Loucy (cell line): Measurements from ENCODE around the gene DRC7.

Source experiments
- H2AFZ ChIP-seq: fragments of 200-600 bp; sonication (generic); 2 replicates; pipeline ENCODE4 v1.6.0; 2016; ENCODE audit warnings: antibody characterized with exemption, mild to moderate bottlenecking, low read length, moderate library complexity
- H3F3A ChIP-seq: fragments of 200-600 bp; 2 replicates; pipeline ENCODE4 v1.6.0; 2016; ENCODE audit warnings: antibody characterized with exemption, low read depth, mild to moderate bottlenecking
- H3K27me3 ChIP-seq: fragments of 200-600 bp; sonication (generic); 2 replicates; pipeline ENCODE4 v1.6.1; 2014; ENCODE audit warnings: low read length, mild to moderate bottlenecking; ENCODE audit not compliant: insufficient read depth, poor library complexity, severe bottlenecking
- H3K36me3 ChIP-seq: fragments of 200-600 bp; sonication (generic); 2 replicates; pipeline ENCODE4 v1.6.1; 2016; ENCODE audit warnings: low read length; ENCODE audit not compliant: insufficient read depth
- H3K4me1 ChIP-seq: fragments of 200-600 bp; sonication (generic); 2 replicates; pipeline ENCODE4 v1.5.1; 2014; ENCODE audit warnings: low read length, mild to moderate bottlenecking; ENCODE audit not compliant: insufficient read depth, poor library complexity, severe bottlenecking
- H3K4me2 ChIP-seq: fragments of 200-600 bp; sonication (generic); 2 replicates; pipeline ENCODE4 v1.6.0; 2014; ENCODE audit warnings: antibody characterized with exemption, low read length, low read depth, mild to moderate bottlenecking; ENCODE audit not compliant: poor library complexity, severe bottlenecking
- H3K4me3 ChIP-seq: fragments of 200-600 bp; sonication (generic); 2 replicates; pipeline ENCODE4 v1.5.1; 2014; ENCODE audit warnings: low read length, mild to moderate bottlenecking, mixed read lengths; ENCODE audit not compliant: poor library complexity, severe bottlenecking
- H3K79me2 ChIP-seq: fragments of 200-600 bp; sonication (generic); 2 replicates; pipeline ENCODE4 v1.6.1; 2014; ENCODE audit warnings: low read length; ENCODE audit not compliant: insufficient read depth
- H3K9ac ChIP-seq: fragments of 200-600 bp; sonication (generic); 2 replicates; pipeline ENCODE4 v1.6.0; 2014; ENCODE audit warnings: mild to moderate bottlenecking, low read depth, low read length, moderate library complexity; ENCODE audit not compliant: poor library complexity, severe bottlenecking
- H3K9me2 ChIP-seq: fragments of 200-600 bp; sonication (generic); replicated peaks from 2 replicates; pipeline ENCODE4 v1.6.1; 2016; ENCODE audit warnings: low read depth, low read length, mixed read lengths
- H3K9me3 ChIP-seq: fragments of 200-600 bp; sonication (generic); 2 replicates; pipeline ENCODE4 v1.6.1; 2014; ENCODE audit warnings: mild to moderate bottlenecking, antibody characterized with exemption, low read length, low read depth; ENCODE audit not compliant: insufficient read depth
- H4K20me1 ChIP-seq: fragments of 200-600 bp; sonication (generic); 2 replicates; pipeline ENCODE4 v1.6.0; 2014; ENCODE audit warnings: antibody characterized with exemption, low read length, mild to moderate bottlenecking; ENCODE audit not compliant: insufficient read depth, poor library complexity, severe bottlenecking
- EZH2phosphoT487 ChIP-seq: fragments of 200-600 bp; IDR thresholded peaks from 2 replicates; pipeline ENCODE4 v1.6.1; 2018; ENCODE audit warnings: antibody characterized with exemption, mild to moderate bottlenecking, moderate library complexity, borderline replicate concordance
- TF ChIP-seq, protein P1 (sequence below): fragments of 200-600 bp; sonication (generic); conservative IDR thresholded peaks from 2 replicates; pipeline ENCODE4 v1.5.1; 2014; ENCODE audit warnings: mild to moderate bottlenecking, antibody characterized with exemption, low read length

DRC7 gene

DNA sequence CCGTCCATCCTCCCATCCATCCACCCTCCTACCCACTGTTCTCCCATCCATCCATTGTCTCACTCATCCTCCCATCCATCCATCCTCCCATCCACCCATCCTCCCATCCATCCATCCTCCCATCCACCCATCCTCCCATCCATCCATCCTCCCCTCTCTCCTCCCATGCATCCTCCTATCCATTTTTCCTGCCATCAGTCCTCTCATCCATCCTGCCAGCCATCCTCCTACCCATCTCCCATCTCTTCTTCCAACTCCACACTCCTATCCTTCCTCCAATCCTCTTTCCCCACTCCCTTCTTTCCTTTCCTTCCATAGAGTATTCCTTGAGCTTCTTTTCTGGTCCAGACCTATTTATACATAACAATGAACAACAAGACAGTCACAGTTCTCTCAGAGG, 12.1 kb downstream of the DRC7 start:
- no peaks in the 10 kb centered on the region for H3K27me3 ChIP-seq
- H3K9me3 ChIP-seq: no peaks in the 10 kb centered on the region
- H2AFZ ChIP-seq: no peak overlapping the region
- peaks cover 4% of the 10 kb centered on the region for H3K4me1 ChIP-seq
- H4K20me1 ChIP-seq: no peaks in the 10 kb centered on the region
- TF ChIP-seq, protein P1, sequence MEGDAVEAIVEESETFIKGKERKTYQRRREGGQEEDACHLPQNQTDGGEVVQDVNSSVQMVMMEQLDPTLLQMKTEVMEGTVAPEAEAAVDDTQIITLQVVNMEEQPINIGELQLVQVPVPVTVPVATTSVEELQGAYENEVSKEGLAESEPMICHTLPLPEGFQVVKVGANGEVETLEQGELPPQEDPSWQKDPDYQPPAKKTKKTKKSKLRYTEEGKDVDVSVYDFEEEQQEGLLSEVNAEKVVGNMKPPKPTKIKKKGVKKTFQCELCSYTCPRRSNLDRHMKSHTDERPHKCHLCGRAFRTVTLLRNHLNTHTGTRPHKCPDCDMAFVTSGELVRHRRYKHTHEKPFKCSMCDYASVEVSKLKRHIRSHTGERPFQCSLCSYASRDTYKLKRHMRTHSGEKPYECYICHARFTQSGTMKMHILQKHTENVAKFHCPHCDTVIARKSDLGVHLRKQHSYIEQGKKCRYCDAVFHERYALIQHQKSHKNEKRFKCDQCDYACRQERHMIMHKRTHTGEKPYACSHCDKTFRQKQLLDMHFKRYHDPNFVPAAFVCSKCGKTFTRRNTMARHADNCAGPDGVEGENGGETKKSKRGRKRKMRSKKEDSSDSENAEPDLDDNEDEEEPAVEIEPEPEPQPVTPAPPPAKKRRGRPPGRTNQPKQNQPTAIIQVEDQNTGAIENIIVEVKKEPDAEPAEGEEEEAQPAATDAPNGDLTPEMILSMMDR: no peak
- no peak overlapping the region for H3K4me2 ChIP-seq
- H3K4me3 ChIP-seq: no peak overlapping the region
- H3K79me2 ChIP-seq: no peaks in the 10 kb centered on the region
- H3K9ac ChIP-seq: no peak overlapping the region
- no peaks in the 10 kb centered on the region for H3K9me2 ChIP-seq
- no peaks in the 10 kb centered on the region for H3F3A ChIP-seq
- H3K36me3 ChIP-seq: no peaks in the 10 kb centered on the region

GRCh38 chr16:57707331-57707730, 12.7 kb downstream of the DRC7 start:
- Histone ChIP-seq H3K9me3 (no peaks in the 10 kb centered on the region), H3K79me2 (no peaks in the 10 kb centered on the region), H3K27me3 (no peaks in the 10 kb centered on the region), H2AFZ (no peak overlapping the region), H3K4me2 (no peak overlapping the region), H3K4me3 (no peak overlapping the region), H3F3A (no peaks in the 10 kb centered on the region), H3K36me3 (no peaks in the 10 kb centered on the region), H3K4me1 (peaks cover 4% of the 10 kb centered on the region), H3K9me2 (no peaks in the 10 kb centered on the region), H4K20me1 (no peaks in the 10 kb centered on the region), H3K9ac (no peak overlapping the region)
- TF ChIP-seq, protein P1: no peak
- TF ChIP-seq EZH2phosphoT487: no peak

DNA sequence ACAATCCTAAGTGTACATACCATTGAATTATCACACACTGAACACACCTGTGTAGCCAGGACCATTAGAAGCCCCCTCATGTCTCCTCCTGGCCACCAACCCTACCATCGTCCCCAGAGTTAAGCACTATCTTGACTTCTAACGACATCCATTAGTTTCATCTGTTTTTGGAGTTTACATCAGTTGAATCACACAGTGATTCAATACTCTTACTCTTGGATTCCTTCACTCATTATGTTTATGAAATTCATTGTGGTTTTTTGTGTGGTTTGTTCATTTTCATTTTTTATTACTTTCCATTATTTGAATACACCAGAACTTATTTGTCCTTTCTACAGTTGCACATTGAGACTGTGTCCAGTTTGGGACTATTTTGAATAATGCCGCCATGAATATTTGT, 13.6 kb downstream of the DRC7 start:
- no peak overlapping the region for H2AFZ ChIP-seq

More for the DNA sequence above, 13.6 kb downstream of the DRC7 start:
- Histone ChIP-seq H3K4me2 (no peak overlapping the region), H4K20me1 (no peaks in the 10 kb centered on the region), H3K4me1 (peaks cover 4% of the 10 kb centered on the region), H3K79me2 (no peaks in the 10 kb centered on the region), H3K9me2 (no peaks in the 10 kb centered on the region), H3K9me3 (no peaks in the 10 kb centered on the region), H3K36me3 (no peaks in the 10 kb centered on the region), H3K4me3 (no peak overlapping the region), H3K27me3 (no peaks in the 10 kb centered on the region), H3K9ac (no peak overlapping the region), H3F3A (no peaks in the 10 kb centered on the region)
- TF ChIP-seq EZH2phosphoT487: no peak
- TF ChIP-seq, protein P1: no peak
